H1 (cell line): ENCODE measurements around the gene KCNQ2. TPM values are rescaled to one million over a fixed set of nuclear protein-coding genes. Genes with fewer than 3 reads are reported as not detected.

Experiments
- CTCF ChIA-PET: fragments of 300-600 bp; sonication (Branson Sonifier 250); formaldehyde crosslinking; loops from one replicate; lab custom pipeline; 2021; ENCODE audit not compliant: partially characterized antibody; lab: Charles Lee
- POLR2A ChIA-PET: fragments of 300-600 bp; sonication (Branson Sonifier 250); formaldehyde crosslinking; loops from one replicate; lab custom pipeline; 2021; ENCODE audit warnings: inconsistent platforms; ENCODE audit not compliant: partially characterized antibody; lab: Charles Lee
- DNase-seq, 2 experiments: peaks; one replicate each; pipeline versions ENCODE4 v3.0.0 to v3.0.0-alpha.2; 2010 to 2022; ENCODE audit warnings: low spot score in 2 of 2, low read depth in 1 of 2, mixed read lengths in 1 of 2
- FAIRE-seq: peaks from 2 replicates; lab custom pipeline; 2011; peaks lifted over from hg19 to GRCh38; lab: Jason Lieb, UNC
- H2AFZ ChIP-seq: 2 replicates; pipeline ENCODE4 v1.8.1; 2012; ENCODE audit warnings: low read length, inconsistent platforms
- H2AK5ac ChIP-seq: 2 replicates; pipeline ENCODE4 v1.6.1; 2013; ENCODE audit warnings: low read depth, low read length
- H2BK120ac ChIP-seq: replicated peaks from 2 replicates; pipeline ENCODE3; 2013; ENCODE audit warnings: low read depth, low read length, inconsistent platforms
- H2BK12ac ChIP-seq: 2 replicates; pipeline ENCODE4 v1.6.1; 2013; ENCODE audit warnings: low read depth, low read length
- H2BK15ac ChIP-seq: 2 replicates; pipeline ENCODE4 v1.6.1; 2013; ENCODE audit warnings: low read length
- H2BK20ac ChIP-seq: 2 replicates; pipeline ENCODE4 v1.6.1; 2013; ENCODE audit warnings: low read length
- H2BK5ac ChIP-seq: 2 replicates; pipeline ENCODE4 v1.6.1; 2013; ENCODE audit warnings: low read depth, low read length
- H3K14ac ChIP-seq: 2 replicates; pipeline ENCODE4 v1.6.1; 2013; ENCODE audit warnings: inconsistent platforms; ENCODE audit not compliant: insufficient read length
- H3K18ac ChIP-seq: 2 replicates; pipeline ENCODE4 v1.6.1; 2013; ENCODE audit warnings: low read length; ENCODE audit errors: extremely low read depth
- H3K23ac ChIP-seq: 2 replicates; pipeline ENCODE4 v1.6.1; 2013; ENCODE audit warnings: inconsistent platforms; ENCODE audit not compliant: insufficient read length
- H3K23me2 ChIP-seq: 2 replicates; pipeline ENCODE4 v1.6.1; 2013; ENCODE audit warnings: low read depth, low read length
- H3K27ac ChIP-seq: 2 replicates; pipeline ENCODE4 v1.6.1; 2011; ENCODE audit warnings: low read depth, low read length, inconsistent platforms
- H3K27me3 ChIP-seq, 4 experiments: replicated peaks in 1 of 4; 1 replicate in 1 of 4; 2 replicates in 3 of 4; pipeline versions ENCODE4 v1.6.1 to v1.8.1; 2011 to 2013; ENCODE audit warnings: low read length in 3 of 4, mild to moderate bottlenecking in 3 of 4, inconsistent platforms in 2 of 4, mixed read lengths in 2 of 4, moderate library complexity in 1 of 4; ENCODE audit not compliant: control insufficient read depth in 3 of 4, insufficient read depth in 3 of 4; ENCODE audit errors: extremely low read depth in 1 of 4
- H3K36me3 ChIP-seq, 4 experiments: 2 replicates each; pipeline versions ENCODE4 v1.6.1 to v1.8.1; 2011 to 2013; ENCODE audit warnings: mild to moderate bottlenecking in 4 of 4, low read length in 3 of 4, moderate library complexity in 2 of 4, control low read depth in 1 of 4, inconsistent platforms in 1 of 4; ENCODE audit not compliant: insufficient read depth in 4 of 4, control insufficient read depth in 2 of 4
- H3K4ac ChIP-seq: replicated peaks from 2 replicates; pipeline ENCODE3; 2013; ENCODE audit warnings: low read length, low read depth, mixed read lengths, inconsistent platforms; ENCODE audit not compliant: insufficient read length
- H3K4me1 ChIP-seq, 4 experiments: replicated peaks in 1 of 4; 1 replicate in 1 of 4; 2 replicates in 3 of 4; pipeline versions ENCODE4 v1.6.1 to v1.8.1; 2011 to 2013; ENCODE audit warnings: low read length in 3 of 4, inconsistent platforms in 2 of 4, mixed read lengths in 1 of 4; ENCODE audit not compliant: insufficient read depth in 4 of 4, control insufficient read depth in 3 of 4
- H3K4me2 ChIP-seq, 2 experiments: 2 replicates each; pipeline versions ENCODE4 v1.6.1 to v1.8.1; 2011 to 2013; ENCODE audit warnings: low read depth in 2 of 2, low read length in 2 of 2, control low read depth in 1 of 2, inconsistent platforms in 1 of 2, mild to moderate bottlenecking in 1 of 2; ENCODE audit not compliant: insufficient read depth in 1 of 2
- H3K4me3 ChIP-seq, 4 experiments: fragments of 200-600, 300-600 bp in 1 of 4; sonication (generic), shearing (Covaris generic), sonication (Bioruptor Twin) in 1 of 4; 2 replicates each; pipeline versions ENCODE4 v1.5.1 to v1.8.1; 2011 to 2016; ENCODE audit warnings: low read length in 4 of 4, low read depth in 3 of 4, control low read depth in 2 of 4, inconsistent platforms in 2 of 4, mild to moderate bottlenecking in 2 of 4, mixed read lengths in 1 of 4, moderate library complexity in 1 of 4; ENCODE audit not compliant: insufficient read depth in 2 of 4; ENCODE audit errors: extremely low read depth in 1 of 4
- H3K56ac ChIP-seq: replicated peaks from 2 replicates; pipeline ENCODE3; 2013; ENCODE audit warnings: low read depth, mild to moderate bottlenecking, mixed read lengths, low read length, inconsistent platforms; ENCODE audit not compliant: insufficient read length
- H3K79me1 ChIP-seq: 2 replicates; pipeline ENCODE4 v1.6.1; 2013; ENCODE audit warnings: low read depth, low read length, control low read depth
- H3K79me2 ChIP-seq, 2 experiments: 2 replicates each; pipeline versions ENCODE4 v1.6.1 to v1.8.1; 2012 to 2013; ENCODE audit warnings: low read length in 2 of 2, mild to moderate bottlenecking in 2 of 2, inconsistent platforms in 1 of 2; ENCODE audit not compliant: insufficient read depth in 2 of 2, control insufficient read depth in 1 of 2
- H3K9ac ChIP-seq, 4 experiments: replicated peaks in 1 of 4; 1 replicate in 1 of 4; 2 replicates in 3 of 4; pipeline versions ENCODE4 v1.6.1 to v1.8.1; 2011 to 2013; ENCODE audit warnings: low read depth in 3 of 4, low read length in 3 of 4, control low read depth in 2 of 4, mild to moderate bottlenecking in 2 of 4, moderate library complexity in 2 of 4, inconsistent platforms in 1 of 4; ENCODE audit errors: extremely low read depth in 1 of 4
- H3K9me3 ChIP-seq, 2 experiments: 2 replicates each; pipeline versions ENCODE4 v1.6.1 to v1.8.1; 2012 to 2013; ENCODE audit warnings: mild to moderate bottlenecking in 2 of 2, moderate library complexity in 2 of 2, control low read depth in 1 of 2, inconsistent platforms in 1 of 2, low read depth in 1 of 2, low read length in 1 of 2, mixed read lengths in 1 of 2; ENCODE audit not compliant: insufficient read depth in 2 of 2
- H4K20me1 ChIP-seq, 2 experiments: replicated peaks in 1 of 2; 2 replicates each; pipeline versions ENCODE3 to v1.8.1; 2011 to 2013; ENCODE audit warnings: inconsistent platforms in 2 of 2, low read length in 2 of 2, mild to moderate bottlenecking in 1 of 2; ENCODE audit not compliant: insufficient read depth in 2 of 2, control insufficient read depth in 1 of 2
- H4K5ac ChIP-seq: 2 replicates; pipeline ENCODE4 v1.6.1; 2013; ENCODE audit warnings: low read length, low read depth, mixed read lengths, inconsistent platforms; ENCODE audit not compliant: insufficient read length
- H4K8ac ChIP-seq: 2 replicates; pipeline ENCODE4 v1.8.0; 2013; ENCODE audit warnings: mild to moderate bottlenecking, moderate library complexity, low read length, inconsistent platforms; ENCODE audit not compliant: insufficient read depth; ENCODE audit errors: extremely low read depth
- H4K91ac ChIP-seq: replicated peaks from 2 replicates; pipeline ENCODE3; 2013; ENCODE audit warnings: low read length, mixed read lengths, inconsistent platforms; ENCODE audit not compliant: insufficient read length
- CBX5 ChIP-seq: fragments of 300-800, 300-1000 bp; sonication (generic); IDR thresholded peaks from 2 replicates; pipeline ENCODE4 v1.7.1; 2016; ENCODE audit warnings: antibody characterized with exemption, low read length, low read depth
- EZH2 ChIP-seq: fragments of 200-600 bp; sonication (generic); IDR thresholded peaks from 2 replicates; pipeline ENCODE4 v1.7.1; 2012; ENCODE audit warnings: low read depth, mild to moderate bottlenecking, moderate library complexity, low read length, inconsistent platforms; ENCODE audit not compliant: severe bottlenecking
- PHF8 ChIP-seq: fragments of 200-600 bp; sonication (generic); conservative IDR thresholded peaks from 2 replicates; pipeline ENCODE4 v1.7.1; 2012; ENCODE audit warnings: low read depth, mild to moderate bottlenecking, inconsistent platforms, low read length, moderate library complexity
- POLR2AphosphoS5 ChIP-seq: IDR thresholded peaks from 2 replicates; pipeline ENCODE4 v1.6.1; 2011; ENCODE audit warnings: low read depth, low read length
- POU5F1 ChIP-seq: IDR thresholded peaks from 2 replicates; pipeline ENCODE4 v1.6.1; 2011; ENCODE audit warnings: low read depth, mild to moderate bottlenecking, low read length, moderate library complexity
- SIN3A ChIP-seq, 2 experiments: IDR thresholded peaks in 1 of 2; conservative IDR thresholded peaks in 1 of 2; 2 replicates each; pipeline ENCODE4 v1.6.1; 2011 to 2012; ENCODE audit warnings: low read length in 2 of 2, improper control_type of control experiment in 1 of 2, low read depth in 1 of 2, mild to moderate bottlenecking in 1 of 2
- SRF ChIP-seq: IDR thresholded peaks from 2 replicates; pipeline ENCODE4 v1.6.1; 2011; ENCODE audit warnings: mild to moderate bottlenecking, low read depth, low read length, moderate library complexity
- TCF12 ChIP-seq: IDR thresholded peaks from 2 replicates; pipeline ENCODE4 v1.6.1; 2011; ENCODE audit warnings: low read depth, mild to moderate bottlenecking, low read length
- WGBS, 2 experiments: shearing (Covaris generic) in 1 of 2; methylation state at CpG; one replicate each; pipeline versions ENCODE4 v1.1.6 to v1.1.7; 2013 to 2015; ENCODE audit warnings: low lambda C conversion rate in 2 of 2, mixed read lengths in 2 of 2, inconsistent platforms in 1 of 2, low coverage in 1 of 2, missing lambda C conversion rate in 1 of 2; ENCODE audit not compliant: insufficient replicate concordance in 2 of 2, insufficient coverage in 1 of 2, insufficient read length in 1 of 2; ENCODE audit errors: extremely low coverage in 1 of 2, missing lambda C conversion rate in 1 of 2; 5-methylcytosine and 5-hydroxymethylcytosine counted together
- polyA plus RNA-seq, 7 experiments: library from polyadenylated mRNA; depleted of rRNA in 3 of 7; stranded (reverse) in 5 of 7; unstranded in 2 of 7; fragments of >200 nt in 5 of 7; fragments of 200-250 nt in 2 of 7; gene quantifications; 1 replicate in 5 of 7; 2 replicates in 1 of 7; 4 replicates in 1 of 7; pipeline versions ENCODE4 v1.2.1 to v1.2.3, GENCODE V29; 2011 to 2013; ENCODE audit warnings: missing spikeins in 2 of 7, mixed read lengths in 2 of 7
- total RNA-seq: library from RNA; stranded (reverse); fragmentation: NEBNext Ultra II Directional; extraction: Animal tissue kit (Norgen Biotek cat#: 25700); gene quantifications from 2 replicates; pipeline ENCODE4 v1.2.1, GENCODE V29; 2021
- TF ChIP-seq, protein P1 (sequence below): IDR thresholded peaks from 2 replicates; pipeline ENCODE4 v1.6.1; 2011; ENCODE audit warnings: low read depth, mild to moderate bottlenecking, low read length; ENCODE audit not compliant: insufficient read depth

Gene KCNQ2
- total and polyA plus RNA-seq, 2 of the 8 experiments (the other 6 are each of a cell fraction or from before 2014, with no cell fraction given) = 82.6 to 243 TPM

DNA sequence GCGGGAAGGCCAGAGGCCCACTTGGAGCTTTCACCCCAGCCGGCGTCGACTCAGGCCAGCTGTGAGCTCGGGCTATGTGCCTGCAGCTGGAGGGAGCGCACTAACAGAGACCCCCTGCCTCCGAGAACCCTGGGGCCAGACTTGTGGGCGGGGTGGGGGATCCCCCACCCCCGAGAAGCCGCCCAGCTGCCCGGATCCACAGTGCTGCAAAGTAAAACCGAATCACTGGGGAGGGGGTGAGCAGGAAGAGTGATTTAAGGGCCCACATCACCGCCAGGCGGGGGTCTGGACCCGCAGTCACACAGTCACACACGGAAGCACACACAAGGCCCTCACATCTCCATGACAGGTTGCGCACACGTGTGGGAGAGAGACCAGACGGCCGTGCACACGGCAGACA lies 48.7 kb downstream of the KCNQ2 start:
- Histone ChIP-seq H3K56ac (no peak overlapping the region), H3K36me3 (no peaks in the 10 kb centered on the region; a peak in 1 of 8 replicates), H3K79me1 (no peaks in the 10 kb centered on the region), H2AK5ac (no peak overlapping the region), H3K14ac (no peak overlapping the region), H4K5ac (no peak overlapping the region), H3K4me1 (no peaks in the 10 kb centered on the region; a peak in 2 of 7 replicates), H3K23ac (no peak overlapping the region), H3K4me3 (no peak overlapping the region), H3K18ac (no peak overlapping the region), H3K4ac (no peak overlapping the region), H4K20me1 (peaks cover 0 to 1% of the 10 kb centered on the region in 2 experiments), H2BK120ac (no peak overlapping the region), H2BK12ac (no peak overlapping the region), H4K8ac (no peak overlapping the region), H3K9ac (no peak overlapping the region), H2AFZ (no peak overlapping the region), H2BK5ac (no peak overlapping the region), H3K9me3 (no peaks in the 10 kb centered on the region), H3K23me2 (no peaks in the 10 kb centered on the region), H3K27ac (no peak overlapping the region), H2BK15ac (no peak overlapping the region), H3K79me2 (no peaks in the 10 kb centered on the region), H3K27me3 (no peaks in the 10 kb centered on the region; a peak in 1 of 7 replicates), H2BK20ac (no peak overlapping the region), H3K4me2 (no peak overlapping the region), H4K91ac (no peak overlapping the region)
- no peak for DNase-seq
- CTCF ChIA-PET = interaction anchor here (0.9 to 1.2 kb wide), 4 partner anchors 14 to 114 kb away, joined by 3 to 6 read pairs (median 4); no protein-coding TSS in a partner anchor
- POLR2A ChIA-PET = no interaction called here
- FAIRE-seq = no peak
- no peak for TF ChIP-seq POU5F1
- TF ChIP-seq SRF = no peak
- no peak for TF ChIP-seq CBX5
- no peak for TF ChIP-seq POLR2AphosphoS5
- no peak for TF ChIP-seq TCF12
- TF ChIP-seq PHF8 = no peak
- no peak for TF ChIP-seq SIN3A (conservative IDR thresholded peaks at IDR 0.05 in 1 of 2, IDR thresholded peaks at IDR 0.05 in 1 of 2; ENCODE audit: low read depth in 1 of 2, low read length in 2 of 2)
- TF ChIP-seq, protein P1, sequence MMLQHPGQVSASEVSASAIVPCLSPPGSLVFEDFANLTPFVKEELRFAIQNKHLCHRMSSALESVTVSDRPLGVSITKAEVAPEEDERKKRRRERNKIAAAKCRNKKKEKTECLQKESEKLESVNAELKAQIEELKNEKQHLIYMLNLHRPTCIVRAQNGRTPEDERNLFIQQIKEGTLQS = no peak
- no peak for TF ChIP-seq EZH2
- 91% methylated on average over 19 of the region's 21 CpGs; no CpG with 5 or more reads in 1 of the 2 experiments for WGBS, 2 experiments
